ENCODE results near the gene PRR23A.

Gene PRR23A

GRCh38 chr3:138974462-138974861, 31.6 kb downstream of the PRR23A start:
- DNase-seq (ENCODE audit: low read depth in 2 of 3, low spot score in 2 of 3) = no peak

GRCh38 chr3:138972941-138973340, 33.1 kb downstream of the PRR23A start:
- no peak for DNase-seq (ENCODE audit: low read depth in 2 of 3, low spot score in 2 of 3)

GRCh38 chr3:138971766-138972320, 34.2 kb downstream of the PRR23A start:
- no peak for DNase-seq (ENCODE audit: low read depth in 2 of 3, low spot score in 2 of 3)

GRCh38 chr3:138964923-138965322, 41.1 kb downstream of the PRR23A start:
- no peak for DNase-seq (ENCODE audit: low read depth in 2 of 3, low spot score in 2 of 3)

GRCh38 chr3:138964264-138964663, 41.8 kb downstream of the PRR23A start:
- DNase-seq (ENCODE audit: low read depth in 2 of 3, low spot score in 2 of 3) = no peak

GRCh38 chr3:138962854-138963560, 43.1 kb downstream of the PRR23A start:
- no peak for DNase-seq (ENCODE audit: low read depth in 2 of 3, low spot score in 2 of 3)

- no peak for DNase-seq (ENCODE audit: low read depth in 2 of 3, low spot score in 2 of 3)
These were observed 45.6 kb downstream of the PRR23A start for GRCh38 chr3:138960417-138960852.
